Endothelial cell of umbilical vein (primary cell): ENCODE results near the gene CISD2. TPM values are rescaled to one million over a fixed set of nuclear protein-coding genes. Genes with fewer than 3 reads are reported as not detected.

ENCODE experiments used
- BruUV-seq: library from RNA; stranded (reverse); fragments of 400-500 nt; replicated peaks from 2 replicates; lab custom pipeline; 2021; lab: Mats Ljungman, UMichigan
- CTCF ChIA-PET: fragments of 300-600, 350-600 bp; sonication (Branson Sonifier 250); formaldehyde crosslinking; loops from one replicate; lab custom pipeline; 2021; ENCODE audit warnings: antibody characterized with exemption, inconsistent platforms; lab: Charles Lee
- POLR2A ChIA-PET: fragments of 300-600, 350-600 bp; sonication (Branson Sonifier 250); formaldehyde crosslinking; loops from one replicate; lab custom pipeline; 2021; ENCODE audit warnings: antibody characterized with exemption, inconsistent platforms; lab: Charles Lee
- DNase-seq: peaks from one replicate; pipeline ENCODE4 v3.0.0-alpha.2; 2011; ENCODE audit warnings: low read depth, low spot score
- FAIRE-seq: peaks from 2 replicates; lab custom pipeline; 2011; peaks lifted over from hg19 to GRCh38; lab: Jason Lieb, UNC
- H2AFZ ChIP-seq: 2 replicates; pipeline ENCODE4 v1.6.0; 2012; ENCODE audit warnings: low read depth, low read length, control low read depth, inconsistent platforms
- H3K27ac ChIP-seq: 2 replicates; pipeline ENCODE4 v1.5.1; 2011; ENCODE audit warnings: low read depth, mild to moderate bottlenecking, control low read depth, low read length, moderate library complexity; ENCODE audit not compliant: insufficient read depth
- H3K27me3 ChIP-seq, 2 experiments: 2 replicates each; pipeline versions ENCODE4 v1.6.0 to v1.6.1; 2011; ENCODE audit warnings: low read length in 2 of 2, mixed read lengths in 1 of 2; ENCODE audit not compliant: control insufficient read depth in 2 of 2, insufficient read depth in 2 of 2
- H3K36me3 ChIP-seq, 2 experiments: 2 replicates in 1 of 2; 3 replicates in 1 of 2; pipeline ENCODE4 v1.5.1; 2011; ENCODE audit warnings: low read length in 2 of 2, mild to moderate bottlenecking in 1 of 2, moderate library complexity in 1 of 2; ENCODE audit not compliant: control insufficient read depth in 2 of 2, insufficient read depth in 2 of 2; ENCODE audit errors: extremely low read depth in 1 of 2
- H3K4me1 ChIP-seq: 3 replicates; pipeline ENCODE4 v1.5.1; 2011; ENCODE audit warnings: mild to moderate bottlenecking, low read length; ENCODE audit not compliant: control insufficient read depth, insufficient read depth; ENCODE audit errors: extremely low read depth
- H3K4me2 ChIP-seq: 2 replicates; pipeline ENCODE4 v1.6.1; 2011; ENCODE audit warnings: low read length, control low read depth, mixed read lengths; ENCODE audit not compliant: insufficient read depth
- H3K4me3 ChIP-seq, 3 experiments: fragments of 200-600 bp in 1 of 3; sonication (generic), shearing (Covaris generic) in 1 of 3; replicated peaks in 1 of 3; 2 replicates each; pipeline ENCODE4 v1.5.1; 2011 to 2016; ENCODE audit warnings: control low read depth in 3 of 3, low read length in 3 of 3, mild to moderate bottlenecking in 2 of 3, inconsistent platforms in 1 of 3, low read depth in 1 of 3, moderate library complexity in 1 of 3; ENCODE audit not compliant: insufficient read depth in 1 of 3
- H3K79me2 ChIP-seq: 2 replicates; pipeline ENCODE4 v1.6.0; 2012; ENCODE audit warnings: low read length, inconsistent platforms; ENCODE audit not compliant: control insufficient read depth, insufficient read depth
- H3K9ac ChIP-seq: replicated peaks from 2 replicates; pipeline ENCODE3; 2011; ENCODE audit warnings: low read length, control low read depth; ENCODE audit not compliant: insufficient read depth; ENCODE audit errors: extremely low read depth
- H3K9me1 ChIP-seq: replicated peaks from 3 replicates; pipeline ENCODE4 v1.6.0; 2011; ENCODE audit warnings: mild to moderate bottlenecking, low read length; ENCODE audit not compliant: control insufficient read depth, insufficient read depth; ENCODE audit errors: extremely low read depth
- H3K9me3 ChIP-seq: replicated peaks from 2 replicates; pipeline ENCODE4 v1.5.1; 2012; ENCODE audit warnings: low read length, inconsistent platforms; ENCODE audit not compliant: control insufficient read depth, insufficient read depth
- H4K20me1 ChIP-seq: replicated peaks from 2 replicates; pipeline ENCODE3; 2011; ENCODE audit warnings: mild to moderate bottlenecking, low read length; ENCODE audit not compliant: control insufficient read depth, insufficient read depth; ENCODE audit errors: extremely low read depth
- CTCF ChIP-seq, 2 donors: IDR thresholded peaks; 1 replicate in 1 of 2; 2 replicates in 1 of 2; pipeline ENCODE4 v1.5.1; 2011; ENCODE audit warnings: low read length in 2 of 2, mild to moderate bottlenecking in 2 of 2, moderate library complexity in 2 of 2, control low read depth in 1 of 2, inconsistent platforms in 1 of 2, low read depth in 1 of 2; ENCODE audit not compliant: insufficient read depth in 1 of 2; ENCODE audit errors: extremely low read depth in 1 of 2
- EZH2 ChIP-seq: IDR thresholded peaks from 2 replicates; pipeline ENCODE4 v1.6.1; 2012; ENCODE audit warnings: borderline replicate concordance, low read depth, mild to moderate bottlenecking, moderate library complexity, low read length, inconsistent platforms; ENCODE audit not compliant: severe bottlenecking
- FOS ChIP-seq: IDR thresholded peaks from 2 replicates; pipeline ENCODE4 v1.6.1; 2011; ENCODE audit warnings: mild to moderate bottlenecking, low read length, moderate library complexity, borderline replicate concordance; ENCODE audit not compliant: insufficient read depth
- GATA2 ChIP-seq: IDR thresholded peaks from 2 replicates; pipeline ENCODE4 v1.7.0; 2011; ENCODE audit warnings: low read depth, mild to moderate bottlenecking, moderate library complexity, mixed read lengths, low read length; ENCODE audit not compliant: insufficient read length, insufficient read depth
- JUN ChIP-seq: IDR thresholded peaks from 2 replicates; pipeline ENCODE4 v1.6.1; 2011; ENCODE audit warnings: borderline replicate concordance, low read depth; ENCODE audit not compliant: insufficient read length, insufficient read depth
- MAX ChIP-seq: IDR thresholded peaks from 2 replicates; pipeline ENCODE4 v1.6.1; 2011; ENCODE audit not compliant: insufficient read depth, insufficient read length
- MYC ChIP-seq: IDR thresholded peaks from one replicate; pipeline ENCODE4 v1.6.1; 2011; ENCODE audit warnings: mild to moderate bottlenecking, low read depth, low read length
- POLR2A ChIP-seq: IDR thresholded peaks from 2 replicates; pipeline ENCODE4 v1.6.1; 2012; ENCODE audit warnings: low read depth, mild to moderate bottlenecking, control low read depth, low read length
- POLR2AphosphoS5 ChIP-seq: IDR thresholded peaks from 2 replicates; pipeline ENCODE4 v1.6.1; 2012; ENCODE audit warnings: low read depth, mild to moderate bottlenecking, control low read depth, low read length, moderate library complexity; ENCODE audit not compliant: insufficient read depth
- dilution Hi-C: fragments of 300-500 bp; cut with MboI; formaldehyde crosslinking; loops from one replicate; pipeline ENCODE4 v1.15.0; 2019; ENCODE audit warnings: low sequenced_read_pairs; ENCODE audit not compliant: extremely low pct_ligation_motif_present
- intact Hi-C: fragments of 100-400 bp; cut with micrococcal nuclease; formaldehyde crosslinking; loops from one replicate; pipeline ENCODE4 v1.10.0; 2022
- polyA plus RNA-seq, 4 experiments: library from polyadenylated mRNA; depleted of rRNA in 3 of 4; stranded (reverse) in 3 of 4; unstranded in 1 of 4; fragments of >200 nt; gene quantifications; 2 replicates each; pipeline versions ENCODE4 v1.2.1 to v1.2.3, GENCODE V29; 2011 to 2012; ENCODE audit warnings: missing spikeins in 1 of 4
- total RNA-seq: library from RNA; stranded (reverse); gene quantifications from 2 replicates; pipeline ENCODE4 v1.2.3, GENCODE V29; 2021

Gene CISD2
- total and polyA plus RNA-seq, 2 donors (not counting 3 experiments of a cell fraction or from before 2014, with no cell fraction given) = 14.6 to 28.4 TPM

- DNase-seq (no peak), FAIRE-seq (no peak)
- peak overlapping the region; percentile 31 to 78 (median 74) for H3K4me3 ChIP-seq
- intact Hi-C loops = loop anchor here (2.0 to 5.0 kb wide), 8 partner anchors 106 to 731 kb away; partner anchors contain the start of genes BDH2, MANBA, NFKB1 and SLC9B1
- H3K4me2 ChIP-seq = peak overlapping the region; percentile 66
- no peaks in the 10 kb centered on the region for H3K27me3 ChIP-seq
- peaks cover 20% of the 10 kb centered on the region for H3K79me2 ChIP-seq
- no peaks in the 10 kb centered on the region for H4K20me1 ChIP-seq
- dilution Hi-C loops = no loop called here
- no peaks in the 10 kb centered on the region for H3K9me3 ChIP-seq
- ChIA-PET POLR2A (interaction anchor here (1.2 to 2.5 kb wide), 2 partner anchors 40 to 248 kb away, joined by 3 to 35 read pairs; partner anchors contain the start of gene UBE2D3), CTCF (interaction anchor here (1.0 to 1.8 kb wide), 4 partner anchors 13 to 248 kb away, joined by 3 to 13 read pairs (median 6); no protein-coding TSS in a partner anchor)
- TF ChIP-seq POLR2AphosphoS5 (no peak), GATA2 (no peak), MAX (no peak), POLR2A (no peak), MYC (no peak), FOS (no peak), JUN (no peak), EZH2 (no peak), CTCF (IDR thresholded peaks at IDR 0.05; ENCODE audit: extremely low read depth in 1 of 2, insufficient read depth in 1 of 2, low read depth in 1 of 2, low read length in 2 of 2) (no peak)
- peak overlapping the region; percentile 84 for H3K9ac ChIP-seq
- H3K4me1 ChIP-seq = peaks cover 25% of the 10 kb centered on the region
- H3K27ac ChIP-seq = peak overlapping the region; percentile 76
- no peaks in the 10 kb centered on the region for H3K9me1 ChIP-seq
- H3K36me3 ChIP-seq = no peaks in the 10 kb centered on the region
- peak overlapping the region; percentile 93 for H2AFZ ChIP-seq
- TSS peak; percentile 80 for BruUV-seq
Measured at GRCh38 chr4:102868153-102868780, 525 bp upstream of the CISD2 start.
